DMS79 (cell line): ENCODE results near the gene ECT2L.
A peak's percentile ranks its signal among the peaks of the same experiment; 100 is the strongest.

ENCODE experiments used
- DNase-seq: peaks from one replicate; lab custom pipeline; 2025; lab: John Stamatoyannopoulos, UW

Gene ECT2L

GRCh38 chr6:138805016-138805765 is 9.3 kb downstream of the ECT2L start:
- DNase-seq: no peak

- DNase-seq: no peak
These were observed 11.0 kb downstream of the ECT2L start for GRCh38 chr6:138806889-138807288.

GRCh38 chr6:138809677-138810076 is 13.8 kb downstream of the ECT2L start:
- no peak for DNase-seq

GRCh38 chr6:138811866-138812265 is 16.0 kb downstream of the ECT2L start:
- no peak for DNase-seq

DNA sequence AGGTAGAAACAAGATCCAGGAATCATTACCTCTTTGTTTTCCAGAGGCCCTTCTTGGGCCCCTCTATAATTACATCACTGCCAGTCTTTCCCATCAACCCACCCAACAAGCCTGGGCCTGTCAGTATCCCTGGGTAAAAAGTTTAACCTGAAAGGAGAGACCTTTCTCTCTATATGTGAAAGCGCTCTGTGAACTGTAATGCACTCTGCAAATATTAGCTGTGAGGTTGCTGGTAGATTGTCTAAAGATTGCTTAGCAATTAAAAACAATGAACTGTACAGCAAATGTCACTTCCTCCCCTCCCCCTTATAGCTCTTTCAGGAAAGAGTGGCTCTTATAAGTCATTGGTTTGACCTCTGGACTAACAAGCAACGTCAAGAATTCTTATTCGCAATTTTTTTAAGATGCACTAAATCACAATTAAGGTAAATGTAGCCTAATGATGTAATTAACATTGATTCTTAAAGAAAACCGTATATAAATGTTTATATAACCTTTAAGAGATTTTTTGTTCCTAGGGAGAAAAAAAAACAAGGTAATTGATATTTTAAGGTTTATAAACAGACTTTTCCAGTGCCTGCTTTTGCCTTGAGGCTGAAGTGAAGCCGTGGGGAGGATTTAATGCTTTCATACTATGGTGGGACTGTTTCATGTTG is 18.4 kb downstream of the ECT2L start:
- DNase-seq: peak; percentile 38

GRCh38 chr6:138815221-138815620 is 19.3 kb downstream of the ECT2L start:
- DNase-seq: no peak

DNA sequence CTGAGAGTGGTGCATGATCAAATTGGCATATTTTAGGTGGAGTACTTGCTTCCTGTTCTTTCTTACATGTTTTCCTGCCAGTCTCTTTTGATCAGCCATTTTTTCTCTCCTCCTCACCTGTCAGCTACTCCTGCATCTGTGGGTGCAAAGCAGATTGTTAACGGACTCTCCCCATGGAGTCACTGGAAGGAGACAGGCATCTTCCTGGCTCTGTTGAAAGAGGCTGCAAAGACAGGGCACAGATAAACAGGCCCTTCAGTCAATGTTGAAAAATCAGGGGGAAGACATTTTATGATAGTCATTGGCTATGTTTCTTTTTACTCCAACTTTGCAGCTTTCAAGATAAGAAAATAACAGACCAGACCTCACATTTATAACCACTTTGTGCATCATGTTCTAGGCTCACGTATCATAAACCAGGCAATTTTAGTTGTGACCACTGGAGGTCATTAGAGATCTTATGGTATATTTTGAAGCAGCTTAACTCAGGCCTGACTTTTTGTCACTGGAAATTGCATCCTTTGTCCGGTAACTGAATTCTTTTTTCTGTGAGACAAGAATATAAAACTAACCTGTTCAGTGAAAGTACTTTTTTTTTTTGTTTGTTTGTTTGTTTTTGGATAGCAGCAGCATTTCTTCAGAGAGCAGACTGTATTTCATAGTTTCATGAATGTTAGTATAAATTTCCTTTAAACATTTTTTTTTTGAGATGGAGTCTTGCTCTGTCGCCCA is 20.1 kb downstream of the ECT2L start:
- DNase-seq: peak; percentile 55

- peak; percentile 98 for DNase-seq
These were observed 21.9 kb downstream of the ECT2L start for GRCh38 chr6:138817799-138818198.

DNA sequence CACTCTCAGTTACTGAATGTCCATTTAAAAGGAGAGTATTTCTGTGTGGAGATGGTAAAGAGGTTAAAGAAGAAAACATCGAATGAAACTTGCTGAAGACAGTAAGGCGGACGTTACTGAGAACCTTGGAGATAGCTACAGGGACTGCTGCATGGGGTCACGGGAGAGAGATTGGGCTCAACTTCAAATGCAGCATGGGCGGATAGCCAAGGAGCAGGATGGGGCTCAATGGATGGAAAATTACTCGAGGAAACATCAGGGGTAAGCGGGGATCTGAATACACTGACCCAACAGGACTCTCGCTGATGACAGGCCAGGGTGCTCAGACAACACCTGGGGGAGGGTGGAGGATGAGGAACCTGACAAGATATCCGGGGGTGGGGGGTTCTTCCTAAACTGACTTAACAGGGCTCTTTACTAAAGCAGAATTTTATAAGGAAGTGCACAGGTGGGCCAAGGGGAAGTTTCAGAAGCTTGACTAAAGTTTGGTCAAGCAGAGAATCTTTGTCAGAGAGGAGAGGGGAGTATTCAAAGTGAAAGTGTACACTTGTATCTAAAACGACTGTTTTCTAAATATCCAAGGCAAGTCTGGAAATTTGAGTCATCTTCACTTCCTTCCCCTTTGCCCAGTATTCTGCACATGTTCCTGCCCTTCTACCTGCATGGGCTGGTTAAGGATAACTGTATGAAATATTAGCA is 22.8 kb downstream of the ECT2L start:
- peak; percentile 49 for DNase-seq

DNA sequence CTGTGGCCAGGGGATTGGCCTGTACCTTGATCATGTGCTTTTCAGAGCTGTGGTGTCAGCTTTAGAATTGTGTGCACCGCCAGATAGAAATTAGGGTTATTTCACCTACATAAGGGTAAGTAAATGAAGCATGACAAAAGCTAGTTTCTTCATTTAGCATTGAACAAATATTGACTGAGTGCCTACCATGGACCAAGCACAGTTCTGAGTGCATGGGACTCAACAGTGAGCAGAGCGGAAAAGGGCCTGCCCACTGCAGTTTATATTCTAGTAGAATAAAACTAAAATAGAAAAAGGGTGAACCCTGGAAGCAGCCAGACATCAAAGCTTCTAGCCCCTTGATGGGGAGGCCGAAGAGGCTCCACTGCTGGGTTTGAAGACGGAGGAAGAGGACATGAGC is 25.6 kb downstream of the ECT2L start:
- no peak for DNase-seq

DNA sequence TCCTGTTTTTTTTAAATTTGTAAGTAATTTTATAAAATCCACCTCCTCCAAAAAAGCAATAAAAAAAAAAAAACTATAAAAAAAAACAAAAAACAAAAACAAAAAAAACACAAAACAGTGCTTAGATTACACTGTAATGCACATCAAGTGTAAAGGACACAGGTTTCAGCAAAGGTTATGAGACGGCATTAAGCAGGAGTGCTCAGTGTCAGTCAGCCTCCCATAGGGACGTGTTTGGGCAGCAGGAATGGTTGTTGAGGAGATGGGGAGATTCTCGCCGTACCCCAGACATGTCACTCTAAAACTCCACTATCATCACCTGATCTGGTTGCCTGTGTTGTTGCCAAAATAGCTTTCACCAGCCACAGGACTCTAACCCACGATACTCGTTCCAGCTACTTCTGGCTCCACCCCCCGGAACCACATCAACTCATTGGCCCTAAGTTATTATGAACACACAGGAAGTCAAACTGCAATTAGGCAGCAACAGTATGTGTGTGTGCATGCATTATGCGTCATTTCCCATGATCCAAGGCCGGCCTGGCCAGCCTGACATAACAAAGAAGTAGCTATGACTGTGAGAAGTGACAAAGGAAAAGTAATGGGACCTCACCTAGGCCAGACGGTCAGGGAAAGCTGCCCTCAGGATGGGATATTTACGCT is 28.7 kb downstream of the ECT2L start:
- DNase-seq: no peak

GRCh38 chr6:138830248-138830647 is 34.4 kb downstream of the ECT2L start:
- DNase-seq: no peak

- no peak for DNase-seq
These were observed 36.3 kb downstream of the ECT2L start for GRCh38 chr6:138832182-138832581.

- peak; percentile 93 for DNase-seq
These were observed 38.1 kb downstream of the ECT2L start for GRCh38 chr6:138833816-138834539.

GRCh38 chr6:138837246-138837645 is 41.4 kb downstream of the ECT2L start:
- no peak for DNase-seq

DNA sequence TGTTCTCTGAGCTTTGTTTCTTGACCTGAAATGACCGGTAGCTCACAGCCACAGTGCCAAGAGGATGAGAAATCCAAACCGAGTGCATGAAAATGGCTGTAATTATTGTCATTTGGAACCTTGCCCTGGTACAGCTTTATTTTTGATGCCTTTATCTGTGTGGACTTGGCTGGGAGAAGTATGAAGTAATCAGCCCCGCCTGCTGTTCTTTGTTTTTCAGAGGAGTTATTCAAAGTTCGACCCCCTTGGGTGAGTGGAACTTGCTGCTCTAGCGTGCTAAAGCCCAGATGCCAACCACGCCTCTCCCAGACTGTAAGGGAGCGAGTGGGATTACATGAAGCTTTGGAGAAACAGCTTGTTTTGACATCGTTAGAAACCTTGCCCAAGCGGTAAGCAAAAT is 48.3 kb downstream of the ECT2L start:
- no peak for DNase-seq

GRCh38 chr6:138847884-138848283 is 52.0 kb downstream of the ECT2L start:
- DNase-seq: no peak

DNA sequence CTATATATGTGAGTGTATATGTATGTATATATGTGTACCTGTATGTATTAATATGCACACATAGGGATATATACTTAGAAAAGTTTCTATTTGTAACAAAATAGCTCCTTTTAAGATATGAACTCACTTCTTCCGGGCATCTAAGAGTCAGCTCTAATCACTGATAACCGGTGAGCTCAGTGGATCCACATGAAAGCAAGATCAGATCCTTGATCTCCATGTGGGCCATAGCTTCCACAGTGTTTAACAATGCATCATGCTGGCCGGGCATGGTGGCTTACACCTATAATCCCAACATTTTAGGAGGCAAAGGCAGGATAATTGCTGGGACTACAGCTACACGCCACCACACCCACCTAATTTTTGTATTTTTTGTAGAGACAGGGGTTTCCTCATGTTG is 52.6 kb downstream of the ECT2L start:
- DNase-seq: no peak

DNA sequence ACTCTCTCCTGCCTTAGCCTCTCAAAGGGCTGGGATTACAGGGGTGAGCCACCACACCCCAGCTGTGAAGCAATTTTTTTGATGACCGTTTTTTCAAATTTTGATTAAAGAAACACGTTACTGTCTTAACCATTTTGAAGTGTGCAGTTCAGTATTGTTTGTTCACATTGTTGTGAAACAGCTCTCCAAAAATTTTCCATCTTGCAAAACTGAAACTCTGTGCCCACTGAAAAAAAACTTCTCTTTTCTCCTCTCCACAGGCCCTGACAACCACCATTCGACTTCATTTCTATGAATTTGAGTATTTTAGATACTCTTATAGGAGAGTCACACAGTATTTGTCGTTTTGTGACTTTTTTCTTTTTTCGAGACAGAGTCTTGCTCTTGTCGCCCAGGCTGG is 53.9 kb downstream of the ECT2L start:
- DNase-seq: no peak

- DNase-seq: no peak
These were observed 60.8 kb downstream of the ECT2L start for GRCh38 chr6:138856654-138857053.

GRCh38 chr6:138857775-138858174 is 61.9 kb downstream of the ECT2L start:
- no peak for DNase-seq
